OCI-LY1 (cell line): Measurements from ENCODE around the gene TUB.

Experiments
- H2AFZ ChIP-seq: fragments of 200-600 bp; sonication (generic), shearing (Covaris generic); 2 replicates; pipeline ENCODE4 v1.6.0; 2014; ENCODE audit warnings: antibody characterized with exemption, mild to moderate bottlenecking, low read length
- H3F3A ChIP-seq: fragments of 200-600 bp; sonication (generic), shearing (Covaris generic); 2 replicates; pipeline ENCODE4 v1.6.0; 2014; ENCODE audit warnings: mild to moderate bottlenecking, antibody characterized with exemption, low read length, moderate library complexity; ENCODE audit not compliant: insufficient read depth
- H3K27ac ChIP-seq: fragments of 200-600 bp; sonication (generic); 2 replicates; pipeline ENCODE4 v1.5.1; 2014; ENCODE audit warnings: low read length, mixed run types, mild to moderate bottlenecking, low read depth; ENCODE audit not compliant: poor library complexity, severe bottlenecking
- H3K27me3 ChIP-seq: fragments of 200-600 bp; sonication (generic); 2 replicates; pipeline ENCODE4 v1.6.0; 2014; ENCODE audit warnings: antibody characterized with exemption, mild to moderate bottlenecking, low read length, moderate library complexity; ENCODE audit not compliant: insufficient read depth
- H3K36me3 ChIP-seq: fragments of 200-600 bp; sonication (generic); 2 replicates; pipeline ENCODE4 v1.6.1; 2014; ENCODE audit warnings: mild to moderate bottlenecking, antibody characterized with exemption, low read length, moderate library complexity, mixed read lengths; ENCODE audit not compliant: insufficient read depth
- H3K4me1 ChIP-seq: fragments of 200-600 bp; sonication (generic); 2 replicates; pipeline ENCODE4 v1.5.1; 2014; ENCODE audit warnings: mild to moderate bottlenecking, low read length, moderate library complexity; ENCODE audit not compliant: insufficient read depth, severe bottlenecking
- H3K4me2 ChIP-seq: fragments of 200-600 bp; sonication (generic), shearing (Covaris generic); 2 replicates; pipeline ENCODE4 v1.6.1; 2014; ENCODE audit warnings: low read length
- H3K4me3 ChIP-seq: fragments of 200-600 bp; sonication (generic); 2 replicates; pipeline ENCODE4 v1.5.1; 2014; ENCODE audit warnings: low read length, low read depth, mild to moderate bottlenecking, mixed read lengths; ENCODE audit not compliant: poor library complexity, severe bottlenecking
- H3K79me2 ChIP-seq: fragments of 200-600 bp; shearing (Covaris generic); 2 replicates; pipeline ENCODE4 v1.6.1; 2016; ENCODE audit warnings: mixed run types, low read length, mixed read lengths; ENCODE audit not compliant: insufficient read depth
- H3K9ac ChIP-seq: fragments of 200-600 bp; sonication (generic), shearing (Covaris generic); 2 replicates; pipeline ENCODE4 v1.6.1; 2014; ENCODE audit warnings: mild to moderate bottlenecking, low read length, mixed read lengths
- H3K9me2 ChIP-seq: fragments of 200-600 bp; sonication (generic), shearing (Covaris generic); 2 replicates; pipeline ENCODE4 v1.6.1; 2014; ENCODE audit warnings: low read depth, mild to moderate bottlenecking, low read length, mixed read lengths
- H3K9me3 ChIP-seq: fragments of 200-600 bp; shearing (Covaris generic); 2 replicates; pipeline ENCODE4 v1.6.1; 2014; ENCODE audit warnings: low read length, mixed read lengths
- H4K20me1 ChIP-seq: fragments of 200-600 bp; sonication (generic), shearing (Covaris generic); 2 replicates; pipeline ENCODE4 v1.6.0; 2016; ENCODE audit warnings: mild to moderate bottlenecking, low read length; ENCODE audit not compliant: insufficient read depth
- CTCF ChIP-seq: fragments of 200-600 bp; sonication (generic), shearing (Covaris generic); IDR thresholded peaks from 2 replicates; pipeline ENCODE4 v1.5.1; 2017; ENCODE audit warnings: mild to moderate bottlenecking, antibody characterized with exemption, low read length, moderate library complexity, mixed read lengths
- EZH2 ChIP-seq: fragments of 200-600 bp; sonication (generic), shearing (Covaris generic); IDR thresholded peaks from 2 replicates; pipeline ENCODE4 v1.8.0; 2017; ENCODE audit warnings: borderline replicate concordance, mixed run types, mild to moderate bottlenecking, antibody characterized with exemption, low read length, moderate library complexity, mixed read lengths

Gene TUB

DNA sequence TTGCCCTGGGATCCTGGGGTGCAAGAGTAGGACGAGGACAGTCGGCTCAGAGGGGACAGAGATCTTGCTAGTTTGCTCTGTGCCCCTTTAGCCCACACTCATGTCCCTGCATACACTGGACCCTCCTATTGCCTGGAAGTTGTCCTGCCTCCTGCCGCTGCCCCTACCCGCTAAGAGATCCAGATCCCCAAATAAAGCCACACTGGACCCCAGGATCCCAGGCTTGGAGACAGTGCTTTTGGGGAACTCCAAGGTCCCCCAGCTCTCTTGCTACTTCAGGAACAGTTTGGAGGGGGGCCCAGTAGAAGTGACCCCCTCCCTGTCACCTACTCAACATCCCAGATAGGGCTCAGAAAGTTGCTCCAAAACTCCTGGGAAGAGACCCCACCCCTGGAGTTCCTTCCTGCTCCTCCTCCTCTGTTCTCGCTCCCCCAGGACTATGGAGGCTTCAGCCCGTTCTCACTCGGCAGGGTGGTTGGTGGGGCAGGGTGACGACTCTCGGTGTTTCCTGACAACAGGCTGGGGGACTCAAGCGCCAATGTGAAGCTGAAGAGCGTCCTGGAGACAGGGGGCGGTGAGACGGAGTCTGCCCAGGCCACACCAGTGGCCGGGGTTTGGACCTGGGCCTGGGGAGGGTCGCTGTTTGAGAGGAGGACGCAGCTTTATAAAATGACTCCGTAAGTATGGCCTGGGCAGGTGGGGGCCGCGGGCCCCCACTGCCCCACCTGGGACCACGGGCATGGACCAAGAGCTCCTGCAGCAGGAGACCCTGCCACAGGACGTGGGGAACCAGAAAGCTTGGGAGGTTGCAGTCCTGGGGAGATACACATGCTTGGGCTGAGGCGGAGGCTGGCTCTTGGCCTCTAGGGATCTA is 19.2 kb upstream of the TUB start:
- Histone ChIP-seq H3K4me2 (no peak overlapping the region), H3K4me1 (no peaks in the 10 kb centered on the region), H3K9me3 (no peaks in the 10 kb centered on the region), H3K27me3 (no peaks in the 10 kb centered on the region), H3K79me2 (no peaks in the 10 kb centered on the region), H4K20me1 (no peaks in the 10 kb centered on the region), H2AFZ (no peak overlapping the region), H3K9ac (no peak overlapping the region), H3F3A (no peaks in the 10 kb centered on the region), H3K36me3 (no peaks in the 10 kb centered on the region), H3K9me2 (no peaks in the 10 kb centered on the region), H3K27ac (no peak overlapping the region), H3K4me3 (no peak overlapping the region)
- TF ChIP-seq EZH2 = no peak
- TF ChIP-seq CTCF = no peak

- H3K79me2 ChIP-seq = no peaks in the 10 kb centered on the region
- no peak overlapping the region for H3K9ac ChIP-seq
- no peaks in the 10 kb centered on the region for H4K20me1 ChIP-seq
- no peaks in the 10 kb centered on the region for H3K27me3 ChIP-seq
- H3K4me2 ChIP-seq = no peak overlapping the region
- no peaks in the 10 kb centered on the region for H3K9me2 ChIP-seq
- no peak overlapping the region for H3K27ac ChIP-seq
- no peak overlapping the region for H3K4me3 ChIP-seq
- H2AFZ ChIP-seq = no peak overlapping the region
- no peaks in the 10 kb centered on the region for H3K36me3 ChIP-seq
- H3K9me3 ChIP-seq = no peaks in the 10 kb centered on the region
- no peak for TF ChIP-seq EZH2
- TF ChIP-seq CTCF = no peak
- no peaks in the 10 kb centered on the region for H3F3A ChIP-seq
- no peaks in the 10 kb centered on the region for H3K4me1 ChIP-seq
Measured at GRCh38 chr11:8062781-8063257, 18.2 kb upstream of the TUB start.

GRCh38 chr11:8063324-8063723 is 17.7 kb upstream of the TUB start:
- no peaks in the 10 kb centered on the region for H3K27me3 ChIP-seq
- H2AFZ ChIP-seq = no peak overlapping the region
- TF ChIP-seq CTCF (no peak), EZH2 (no peak)

More at GRCh38 chr11:8063324-8063723, 17.7 kb upstream of the TUB start:
- no peaks in the 10 kb centered on the region for H3K9me2 ChIP-seq
- H3K36me3 ChIP-seq = no peaks in the 10 kb centered on the region
- no peak overlapping the region for H3K27ac ChIP-seq
- H3K4me3 ChIP-seq = no peak overlapping the region
- no peaks in the 10 kb centered on the region for H3K4me1 ChIP-seq
- no peaks in the 10 kb centered on the region for H4K20me1 ChIP-seq
- no peaks in the 10 kb centered on the region for H3K9me3 ChIP-seq
- no peaks in the 10 kb centered on the region for H3F3A ChIP-seq
- H3K4me2 ChIP-seq = no peak overlapping the region
- no peak overlapping the region for H3K9ac ChIP-seq
- H3K79me2 ChIP-seq = no peaks in the 10 kb centered on the region
